NCI-H69 (cell line): ENCODE data around the gene CBARP.
A peak's percentile ranks its signal among the peaks of the same experiment; 100 is the strongest.
"Not testable (repeated sequence)": the region's sequence is repeated elsewhere in the genome, so short reads cannot be mapped to it uniquely, and the experiment has no call there.

ENCODE experiments used
- DNase-seq: peaks from one replicate; lab custom pipeline; 2025; lab: John Stamatoyannopoulos, UW

The CBARP gene

GRCh38 chr19:1210227-1210538 lies 27.6 kb downstream of the CBARP start:
- DNase-seq: no peak

- not testable (repeated sequence) for DNase-seq
Measured at GRCh38 chr19:1208830-1209229, 29.0 kb downstream of the CBARP start.

- DNase-seq: peak; percentile 84
Measured at GRCh38 chr19:1206864-1207450, 30.8 kb downstream of the CBARP start.

- DNase-seq: peak; percentile 46
Measured at GRCh38 chr19:1206150-1206863, 31.5 kb downstream of the CBARP start.

- DNase-seq: peak; percentile 99
Measured at GRCh38 chr19:1205114-1206099, 32.4 kb downstream of the CBARP start, which contains the start of gene STK11. Gene STK11, plus strand, starts transcription at chr19:1205778. Its CDS starts 1,136 bp downstream, at chr19:1206914.

GRCh38 chr19:1200614-1201013 lies 37.2 kb downstream of the CBARP start:
- not testable (repeated sequence) for DNase-seq

GRCh38 chr19:1199531-1199930 lies 38.3 kb downstream of the CBARP start:
- no peak for DNase-seq

GRCh38 chr19:1189419-1189818 lies 48.4 kb downstream of the CBARP start:
- DNase-seq: no peak

- DNase-seq: no peak
Measured at GRCh38 chr19:1183543-1184172, 54.1 kb downstream of the CBARP start.

- DNase-seq: no peak
Measured at GRCh38 chr19:1182727-1183126, 55.1 kb downstream of the CBARP start.

GRCh38 chr19:1182068-1182467 lies 55.7 kb downstream of the CBARP start:
- DNase-seq: no peak

GRCh38 chr19:1181606-1182005 lies 56.2 kb downstream of the CBARP start:
- DNase-seq: no peak
